ENCODE data around the gene AMPD3.

DNA sequence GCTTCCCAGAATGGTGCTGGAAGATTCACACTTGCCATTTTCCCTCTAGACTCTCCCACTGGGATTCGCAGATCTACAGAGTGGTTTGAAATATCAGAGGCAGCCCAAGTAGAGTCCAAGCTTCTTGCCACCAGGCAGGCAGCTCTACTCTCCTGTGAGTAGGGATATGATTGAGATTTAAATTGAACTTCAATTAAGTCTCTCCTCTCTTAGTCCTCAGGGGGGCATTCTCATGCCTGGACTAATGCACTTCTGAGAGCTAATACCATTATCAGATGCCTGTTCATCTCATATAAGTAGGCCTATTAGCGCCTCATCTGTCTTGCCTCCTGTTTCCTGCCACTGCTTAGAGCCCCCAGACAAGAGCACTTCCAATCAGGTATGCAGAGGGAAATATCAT, 25.5 kb upstream of the AMPD3 start:
- no peak for TF ChIP-seq CTCF (optimal IDR thresholded peaks at IDR 0.05 in 1 of 3, IDR thresholded peaks at IDR 0.05 in 1 of 3, conservative IDR thresholded peaks at IDR 0.05 in 1 of 3; ENCODE audit: extremely low read depth in 1 of 3, insufficient read depth in 2 of 3, low read length in 3 of 3)
- TF ChIP-seq EZH2 (IDR thresholded peaks at IDR 0.05; ENCODE audit: low read length): no peak

Data from keratinocyte (primary cell).